Medulla oblongata (tissue), 1 donor: ENCODE measurements around the gene USP28.
"Not testable (repeated sequence)": the region's sequence is repeated elsewhere in the genome, so short reads cannot be mapped to it uniquely, and the experiment has no call there.

Source experiments
- DNase-seq: peaks from one replicate; pipeline ENCODE4 v3.0.0-alpha.2; 2015; ENCODE audit errors: extremely low spot score

USP28 gene

DNA sequence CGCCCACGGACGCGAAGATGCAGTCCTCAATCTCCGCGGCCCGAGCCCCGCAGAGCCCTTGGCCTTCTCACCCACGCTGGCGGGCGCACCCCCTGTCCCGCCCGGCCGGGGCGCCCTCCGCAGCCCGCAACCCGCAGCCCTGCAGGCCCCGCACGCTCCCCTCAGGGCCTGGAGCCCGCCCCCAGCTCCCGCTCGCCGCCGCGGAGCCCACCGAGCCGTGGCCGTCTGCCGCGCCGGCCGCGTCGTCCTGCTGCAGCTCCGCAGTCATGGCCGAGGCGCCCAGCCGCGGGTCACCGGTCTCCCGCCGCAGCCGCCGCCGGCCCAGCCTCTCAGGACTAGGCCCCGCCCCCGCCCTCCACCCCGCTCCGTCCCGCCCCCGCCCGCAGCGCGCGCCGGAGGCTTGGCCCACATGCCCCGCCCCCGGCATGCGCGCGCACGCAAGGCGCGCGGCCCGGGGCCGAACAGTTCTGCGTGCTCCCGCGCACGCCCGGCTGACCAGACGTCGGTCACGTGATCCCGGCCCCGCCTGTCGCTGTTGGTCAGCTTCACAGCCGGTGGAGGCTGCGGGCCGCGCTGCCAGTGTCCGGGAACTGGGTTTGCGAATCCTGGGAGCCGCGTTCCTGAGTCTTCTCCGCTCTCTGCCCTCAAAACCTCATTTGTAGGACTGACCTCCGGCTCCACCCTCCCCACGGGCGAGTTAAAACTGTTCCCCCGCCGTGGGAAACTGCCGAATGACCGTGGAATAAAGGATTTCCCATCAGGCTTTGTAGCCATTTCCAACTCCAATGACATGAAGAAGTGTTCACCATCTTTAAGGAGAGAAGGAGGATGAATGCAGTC, at the start of gene USP28:
Gene USP28 (minus strand): TSS at position 339 of the 840 bp plus-strand sequence. CDS start 71 bp downstream, at position 268.
- peak; percentile 97 for DNase-seq

GRCh38 chr11:113923572-113923971, 48.2 kb upstream of the USP28 start:
- DNase-seq = no peak

- DNase-seq = not testable (repeated sequence)
Observed at GRCh38 chr11:113911491-113911890, 36.1 kb upstream of the USP28 start.

DNA sequence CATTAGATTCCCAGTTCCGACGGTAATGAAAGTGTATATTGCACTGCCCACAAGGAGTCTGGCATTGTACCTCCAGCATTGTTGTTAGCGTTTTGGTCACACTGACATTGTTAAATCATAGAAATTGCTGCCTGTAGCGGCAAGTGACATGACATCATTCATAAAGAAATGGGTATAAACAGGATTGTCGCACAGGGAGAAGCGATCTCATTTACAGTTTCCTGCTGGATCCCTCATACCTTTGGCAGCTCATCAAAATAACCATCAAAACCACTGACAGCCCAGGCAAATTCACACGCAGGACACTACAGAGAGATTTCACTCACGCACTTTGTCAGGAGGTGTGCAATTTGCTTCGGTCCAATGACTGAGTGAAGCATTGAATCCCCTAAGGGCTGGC, 32.7 kb upstream of the USP28 start:
- no peak for DNase-seq

GRCh38 chr11:113907681-113908080, 32.3 kb upstream of the USP28 start:
- no peak for DNase-seq

DNA sequence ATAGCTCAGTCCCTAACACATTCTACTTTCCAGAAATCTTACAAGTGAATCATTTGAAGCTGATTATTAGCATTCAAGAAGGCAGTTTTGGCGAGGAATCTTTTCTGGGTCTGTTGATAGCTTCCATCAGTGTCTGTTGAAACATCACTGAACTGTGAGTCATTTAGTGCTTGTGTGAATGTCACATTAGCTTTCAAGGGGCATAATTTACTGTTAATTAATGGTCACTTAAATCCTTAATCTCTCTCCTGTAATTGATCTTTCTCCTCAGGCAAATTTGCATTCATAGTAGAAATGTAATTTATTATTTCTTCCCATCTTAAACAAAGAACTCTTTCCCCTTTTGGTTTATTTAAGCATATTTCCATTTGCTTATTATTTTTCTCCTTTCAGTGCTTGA, 31.8 kb upstream of the USP28 start:
- no peak for DNase-seq

GRCh38 chr11:113906516-113906915, 31.1 kb upstream of the USP28 start:
- DNase-seq = no peak

DNA sequence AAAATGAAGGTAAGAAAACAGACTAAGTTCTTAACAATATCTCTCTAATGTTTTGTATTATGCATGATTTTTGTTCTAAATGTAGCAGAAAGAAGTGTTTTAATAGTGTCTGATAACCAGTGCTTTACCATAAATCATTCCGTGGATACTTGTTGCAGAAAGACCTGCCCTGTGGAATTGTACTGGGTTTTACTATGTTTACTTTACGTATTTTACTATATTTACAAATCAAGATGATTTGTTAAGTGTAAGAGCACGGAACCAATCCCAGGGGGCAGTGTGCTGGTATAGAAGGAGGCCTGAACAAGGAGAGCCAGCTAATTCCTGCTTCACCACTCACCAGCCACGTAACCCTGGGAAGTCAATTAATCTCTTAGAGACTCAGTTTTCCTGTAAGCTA, 30.7 kb upstream of the USP28 start:
- no peak for DNase-seq

GRCh38 chr11:113904379-113905101, 29.2 kb upstream of the USP28 start, which contains the start of gene HTR3B:
TSS of gene HTR3B (plus strand) at chr11:113904796. CDS start at chr11:113904934, 138 bp downstream.
- DNase-seq = no peak

- no peak for DNase-seq
Observed at GRCh38 chr11:113901141-113901540, 25.8 kb upstream of the USP28 start.

DNA sequence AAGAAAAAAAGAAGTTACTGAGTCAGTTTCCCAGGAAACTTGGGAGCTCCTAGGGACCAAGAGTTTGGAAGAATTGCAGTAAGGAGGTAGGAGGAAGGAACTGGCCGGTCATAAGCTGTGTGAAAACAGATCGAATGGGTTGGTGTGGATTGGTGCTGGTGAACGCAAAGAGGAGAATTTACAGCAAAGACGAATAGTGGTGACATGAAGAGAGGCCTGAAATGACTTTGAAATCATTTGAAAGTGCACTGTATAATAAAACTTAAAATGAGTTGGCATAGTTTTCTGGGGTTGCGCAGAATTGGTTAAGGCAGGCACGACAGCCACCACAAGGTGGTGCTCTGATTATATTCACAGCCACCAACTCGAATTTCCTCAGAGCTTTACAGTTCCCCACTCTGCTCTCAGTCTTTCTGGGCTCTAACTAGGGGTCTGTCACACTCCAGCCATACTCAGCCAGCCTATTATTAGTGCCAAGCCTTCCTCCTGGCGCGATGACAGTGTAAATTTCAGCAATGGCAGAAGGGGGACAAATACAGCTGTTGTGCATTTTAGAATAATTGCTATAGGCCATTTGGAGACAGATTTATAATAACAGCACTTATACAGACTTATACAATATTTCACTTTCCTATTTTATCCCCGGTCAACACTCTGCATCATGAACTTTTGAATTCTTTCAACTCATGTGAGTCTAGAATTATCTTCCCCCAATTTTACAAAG, 20.9 kb upstream of the USP28 start:
- DNase-seq = peak; percentile 53

GRCh38 chr11:113895367-113896155, 20.2 kb upstream of the USP28 start:
- DNase-seq = no peak

GRCh38 chr11:113894421-113894996, 19.1 kb upstream of the USP28 start:
- no peak for DNase-seq

DNA sequence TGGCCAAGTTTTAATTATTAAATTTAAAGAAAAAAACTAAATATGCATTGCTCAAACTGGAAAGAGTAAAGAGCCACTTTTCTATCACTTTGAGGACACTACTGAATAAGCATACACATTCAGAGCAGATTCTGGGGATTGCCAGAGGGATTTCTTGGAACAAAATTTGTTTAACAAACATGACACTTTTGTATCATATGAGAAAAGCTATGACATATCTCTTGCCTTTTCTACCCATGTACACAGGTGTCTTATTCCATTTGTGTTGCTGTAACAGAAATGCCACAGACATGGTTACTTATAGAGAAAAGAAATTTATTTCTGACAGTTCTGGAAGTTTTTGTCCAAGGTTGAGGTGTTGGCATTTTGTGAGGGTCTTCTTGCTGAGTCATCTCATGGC, 13.5 kb upstream of the USP28 start:
- DNase-seq = no peak

GRCh38 chr11:113885897-113886296, 10.5 kb upstream of the USP28 start:
- no peak for DNase-seq

- DNase-seq = no peak
Observed at GRCh38 chr11:113884361-113884836, 9.0 kb upstream of the USP28 start.

DNA sequence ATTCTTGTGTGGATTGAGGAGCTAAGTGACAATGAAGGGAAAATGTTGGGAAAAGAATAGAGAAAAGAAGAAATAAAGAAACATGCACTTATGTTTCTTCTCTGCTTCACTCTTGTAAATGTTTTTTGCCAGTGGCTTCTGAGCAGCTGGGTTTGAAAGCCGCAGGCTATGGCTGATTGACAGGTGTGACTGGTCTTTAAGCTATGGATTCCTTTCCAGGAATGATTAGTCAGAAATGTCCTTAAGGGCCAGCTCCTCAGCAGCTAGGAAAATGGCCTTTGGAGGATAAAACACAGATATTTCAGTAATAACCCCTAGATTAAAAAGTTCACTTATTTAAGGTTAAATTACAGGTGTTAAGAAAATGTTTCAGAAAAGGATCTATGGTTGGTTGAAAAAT, 6.5 kb upstream of the USP28 start:
- DNase-seq = no peak

- no peak for DNase-seq
Observed at GRCh38 chr11:113880971-113881370, 5.6 kb upstream of the USP28 start.

- not testable (repeated sequence) for DNase-seq
Observed at GRCh38 chr11:113879446-113879845, 4.1 kb upstream of the USP28 start.

DNA sequence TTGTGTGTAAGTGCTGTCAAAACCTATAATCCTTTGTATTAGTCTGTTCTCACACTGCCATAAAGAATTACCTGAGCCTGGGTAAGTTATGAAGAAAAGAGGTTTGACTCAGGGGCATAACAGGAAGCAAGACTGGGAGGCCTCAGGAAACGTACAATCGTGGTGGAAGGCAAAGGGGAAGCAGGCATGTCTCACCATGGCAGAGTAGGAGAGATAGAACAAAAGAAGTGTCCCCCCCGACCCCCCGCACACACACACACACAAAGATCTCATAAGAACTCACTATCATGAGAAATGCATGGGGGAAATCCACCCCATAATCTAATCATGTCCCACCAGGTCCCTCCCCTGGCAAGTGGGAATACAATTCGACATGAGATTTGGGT, 2.3 kb upstream of the USP28 start:
- no peak for DNase-seq
